ENCODE results near the gene ATP6V0D1.

DNA sequence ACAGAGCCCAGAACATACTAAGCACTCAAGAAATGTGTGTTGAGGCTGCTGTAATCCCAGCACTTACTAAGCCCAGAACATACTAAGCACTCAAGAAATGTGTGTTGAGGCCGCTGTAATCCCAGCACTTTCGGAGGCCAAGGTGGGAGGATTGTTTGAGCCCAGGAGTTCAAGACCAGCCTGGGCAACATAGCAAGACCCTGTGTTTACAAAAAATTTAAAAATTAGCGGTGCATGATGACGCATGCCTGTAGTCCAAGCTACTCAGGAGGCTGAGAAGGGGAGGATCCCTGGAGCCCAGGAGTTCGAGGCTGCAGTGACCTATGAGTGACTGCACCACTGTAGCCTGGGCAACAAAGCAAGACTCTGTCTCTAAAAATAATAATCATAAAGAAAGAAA lies 57.9 kb downstream of the ATP6V0D1 start:
- TF ChIP-seq, protein P1, sequence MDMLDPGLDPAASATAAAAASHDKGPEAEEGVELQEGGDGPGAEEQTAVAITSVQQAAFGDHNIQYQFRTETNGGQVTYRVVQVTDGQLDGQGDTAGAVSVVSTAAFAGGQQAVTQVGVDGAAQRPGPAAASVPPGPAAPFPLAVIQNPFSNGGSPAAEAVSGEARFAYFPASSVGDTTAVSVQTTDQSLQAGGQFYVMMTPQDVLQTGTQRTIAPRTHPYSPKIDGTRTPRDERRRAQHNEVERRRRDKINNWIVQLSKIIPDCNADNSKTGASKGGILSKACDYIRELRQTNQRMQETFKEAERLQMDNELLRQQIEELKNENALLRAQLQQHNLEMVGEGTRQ (IDR thresholded peaks at IDR 0.05; ENCODE audit: low read depth, low read length) = no peak
- TF ChIP-seq, protein P2, sequence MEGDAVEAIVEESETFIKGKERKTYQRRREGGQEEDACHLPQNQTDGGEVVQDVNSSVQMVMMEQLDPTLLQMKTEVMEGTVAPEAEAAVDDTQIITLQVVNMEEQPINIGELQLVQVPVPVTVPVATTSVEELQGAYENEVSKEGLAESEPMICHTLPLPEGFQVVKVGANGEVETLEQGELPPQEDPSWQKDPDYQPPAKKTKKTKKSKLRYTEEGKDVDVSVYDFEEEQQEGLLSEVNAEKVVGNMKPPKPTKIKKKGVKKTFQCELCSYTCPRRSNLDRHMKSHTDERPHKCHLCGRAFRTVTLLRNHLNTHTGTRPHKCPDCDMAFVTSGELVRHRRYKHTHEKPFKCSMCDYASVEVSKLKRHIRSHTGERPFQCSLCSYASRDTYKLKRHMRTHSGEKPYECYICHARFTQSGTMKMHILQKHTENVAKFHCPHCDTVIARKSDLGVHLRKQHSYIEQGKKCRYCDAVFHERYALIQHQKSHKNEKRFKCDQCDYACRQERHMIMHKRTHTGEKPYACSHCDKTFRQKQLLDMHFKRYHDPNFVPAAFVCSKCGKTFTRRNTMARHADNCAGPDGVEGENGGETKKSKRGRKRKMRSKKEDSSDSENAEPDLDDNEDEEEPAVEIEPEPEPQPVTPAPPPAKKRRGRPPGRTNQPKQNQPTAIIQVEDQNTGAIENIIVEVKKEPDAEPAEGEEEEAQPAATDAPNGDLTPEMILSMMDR (conservative IDR thresholded peaks at IDR 0.05; ENCODE audit: low read depth, low read length) = no peak
